NCI-H774 (cell line): ENCODE measurements around the gene CHRNB1.
A peak's percentile ranks its signal among the peaks of the same experiment; 100 is the strongest.

ENCODE experiments used
- DNase-seq: peaks from one replicate; lab custom pipeline; 2025; lab: John Stamatoyannopoulos, UW

CHRNB1 gene

DNA sequence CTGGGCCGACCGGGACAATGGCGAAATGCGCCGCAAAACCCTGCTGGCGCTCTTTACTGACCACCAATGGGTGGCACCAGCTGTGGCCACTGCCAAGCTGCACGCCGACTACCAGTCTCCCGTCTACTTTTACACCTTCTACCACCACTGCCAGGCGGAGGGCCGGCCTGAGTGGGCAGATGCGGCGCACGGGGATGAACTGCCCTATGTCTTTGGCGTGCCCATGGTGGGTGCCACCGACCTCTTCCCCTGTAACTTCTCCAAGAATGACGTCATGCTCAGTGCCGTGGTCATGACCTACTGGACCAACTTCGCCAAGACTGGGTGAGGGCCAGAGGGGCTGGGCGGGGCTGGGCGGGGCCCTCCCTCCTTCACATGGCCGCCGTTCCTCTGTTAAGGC is 29.1 kb upstream of the CHRNB1 start:
- no peak for DNase-seq

DNA sequence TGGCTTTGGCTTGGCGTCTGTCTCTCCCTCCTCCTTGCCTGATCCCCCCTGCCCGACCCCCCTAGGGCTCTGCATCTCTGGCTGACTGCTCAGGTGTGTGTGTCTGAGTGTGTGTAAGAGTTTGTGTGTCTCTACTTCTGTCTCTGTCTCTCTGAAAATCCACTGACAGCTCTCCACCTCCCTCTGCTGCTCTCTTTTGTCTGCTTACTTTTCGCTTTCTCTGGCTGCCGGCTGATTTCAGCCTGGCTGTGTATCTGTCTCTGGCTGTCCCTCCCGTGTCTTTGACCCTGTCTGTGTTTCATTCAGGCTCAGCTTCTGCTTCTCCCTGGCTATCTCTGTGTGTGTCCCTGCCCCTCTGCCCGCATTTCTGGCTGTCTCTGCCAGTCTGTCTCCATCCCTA is 28.5 kb upstream of the CHRNB1 start:
- no peak for DNase-seq

DNA sequence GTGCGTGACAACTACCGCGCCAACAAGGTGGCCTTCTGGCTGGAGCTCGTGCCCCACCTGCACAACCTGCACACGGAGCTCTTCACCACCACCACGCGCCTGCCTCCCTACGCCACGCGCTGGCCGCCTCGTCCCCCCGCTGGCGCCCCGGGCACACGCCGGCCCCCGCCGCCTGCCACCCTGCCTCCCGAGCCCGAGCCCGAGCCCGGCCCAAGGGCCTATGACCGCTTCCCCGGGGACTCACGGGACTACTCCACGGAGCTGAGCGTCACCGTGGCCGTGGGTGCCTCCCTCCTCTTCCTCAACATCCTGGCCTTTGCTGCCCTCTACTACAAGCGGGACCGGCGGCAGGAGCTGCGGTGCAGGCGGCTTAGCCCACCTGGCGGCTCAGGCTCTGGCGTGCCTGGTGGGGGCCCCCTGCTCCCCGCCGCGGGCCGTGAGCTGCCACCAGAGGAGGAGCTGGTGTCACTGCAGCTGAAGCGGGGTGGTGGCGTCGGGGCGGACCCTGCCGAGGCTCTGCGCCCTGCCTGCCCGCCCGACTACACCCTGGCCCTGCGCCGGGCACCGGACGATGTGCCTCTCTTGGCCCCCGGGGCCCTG is 27.7 kb upstream of the CHRNB1 start:
- no peak for DNase-seq

DNA sequence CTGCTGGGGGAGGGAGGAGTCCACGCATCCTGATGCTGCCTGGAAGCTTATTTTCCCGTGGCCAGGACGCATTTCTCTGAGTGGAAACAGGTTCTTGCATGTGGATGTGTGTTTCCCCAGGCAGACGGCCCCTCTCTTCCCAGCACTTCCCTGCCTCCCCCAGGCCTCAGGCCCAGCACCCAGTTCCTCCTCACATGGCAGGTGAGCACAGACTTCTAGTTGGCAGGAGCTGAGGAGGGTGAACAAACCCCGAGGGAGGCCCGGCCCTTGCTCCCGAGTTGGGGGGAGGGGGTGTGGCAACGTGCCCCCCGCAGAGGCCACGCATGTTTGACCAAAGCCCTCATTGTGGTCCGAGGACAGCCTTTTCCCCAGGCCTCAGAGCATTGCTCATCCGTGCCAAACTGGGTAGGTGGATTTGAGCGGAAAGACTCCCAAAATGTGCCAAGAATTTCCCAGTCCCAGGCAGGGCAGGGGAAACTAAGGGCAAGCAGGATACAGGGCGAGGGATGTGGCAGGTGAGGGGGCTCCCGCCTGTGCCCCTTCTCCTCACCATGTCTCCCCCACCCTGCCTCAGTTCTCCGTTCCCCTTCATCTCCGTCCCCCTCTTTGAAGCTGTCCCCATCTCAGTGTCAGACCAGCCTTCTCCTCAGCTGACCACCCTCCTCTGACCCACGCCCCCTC is 26.2 kb upstream of the CHRNB1 start:
- no peak for DNase-seq

DNA sequence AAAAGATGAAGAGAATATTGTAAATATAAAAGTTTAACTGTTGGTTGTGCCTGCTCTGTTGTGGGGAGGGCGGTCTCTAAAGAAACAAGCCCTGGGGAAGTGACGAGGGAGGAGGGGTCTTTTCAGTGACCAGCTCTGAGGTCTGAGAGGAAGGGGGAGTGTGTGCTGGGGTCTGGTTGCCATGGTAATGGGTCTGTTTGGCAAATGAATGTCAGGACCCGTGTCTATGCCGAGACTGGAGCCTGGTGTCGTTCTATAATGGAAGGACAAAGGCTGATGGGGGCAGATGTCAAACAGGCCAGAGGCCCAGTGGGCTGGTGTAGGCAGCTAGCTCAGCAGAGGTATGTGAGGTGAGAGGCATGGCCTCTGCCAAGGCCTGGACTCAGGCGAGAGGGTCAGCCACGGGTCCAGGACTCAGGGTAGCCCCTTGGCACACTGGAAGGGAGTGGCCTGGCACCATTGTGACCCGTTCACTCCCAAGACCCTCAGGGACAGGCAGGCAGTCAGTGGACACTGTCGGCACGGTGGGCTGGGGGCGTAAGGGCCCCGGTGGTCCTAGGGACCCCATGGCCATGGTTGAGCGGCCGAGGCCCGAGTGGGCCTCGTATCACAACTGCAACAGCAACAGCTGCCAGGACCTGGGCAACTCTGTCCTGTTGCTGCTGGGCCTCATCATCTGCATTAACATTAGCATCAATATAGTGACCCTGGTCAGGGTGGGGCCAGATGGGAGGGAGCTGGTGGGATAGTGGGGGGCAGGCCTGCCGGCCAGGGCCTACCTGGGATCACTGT is 24.8 kb upstream of the CHRNB1 start, which contains the start of gene SPEM1:
Gene SPEM1, plus strand, starts transcription at position 506 of the 792 bp plus-strand sequence. Its CDS starts 61 bp downstream, at position 567.
- DNase-seq, result no peak

DNA sequence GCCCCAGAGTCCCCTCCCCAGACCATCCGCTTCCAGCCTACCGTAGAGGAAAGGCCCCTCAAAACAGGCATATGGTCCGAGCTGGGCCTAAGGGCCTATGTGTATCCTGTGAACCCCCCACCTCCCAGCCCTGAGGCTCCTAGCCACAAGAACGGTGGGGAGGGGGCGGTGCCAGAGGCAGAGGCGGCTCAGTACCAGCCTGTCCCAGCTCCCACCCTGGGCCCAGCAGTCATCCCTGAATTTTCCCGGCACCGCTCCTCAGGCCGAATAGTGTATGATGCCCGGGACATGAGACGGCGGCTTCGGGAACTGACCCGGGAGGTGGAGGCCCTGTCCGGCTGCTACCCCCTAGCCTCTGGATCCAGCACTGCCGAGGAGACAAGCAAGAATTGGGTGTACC is 23.7 kb upstream of the CHRNB1 start:
- DNase-seq, result no peak

DNA sequence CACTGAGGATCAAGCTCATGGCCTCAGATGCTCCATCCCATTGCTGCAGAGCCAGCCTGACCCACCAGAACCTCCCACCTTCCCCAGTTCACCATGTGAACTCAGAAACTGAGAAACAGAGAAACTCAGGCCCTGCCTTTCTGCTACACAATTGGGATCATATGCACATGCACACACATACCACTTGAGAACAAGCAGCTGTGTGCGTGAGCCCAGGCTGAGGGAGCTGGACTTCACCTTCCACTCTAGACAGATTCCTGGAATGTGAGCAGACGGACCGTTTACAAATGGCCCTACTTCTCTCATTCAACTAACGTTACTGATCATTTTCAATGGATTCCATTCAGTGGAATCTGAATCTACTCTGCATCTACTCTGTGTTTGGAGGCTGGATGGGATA is 21.2 kb upstream of the CHRNB1 start:
- no peak for DNase-seq

DNA sequence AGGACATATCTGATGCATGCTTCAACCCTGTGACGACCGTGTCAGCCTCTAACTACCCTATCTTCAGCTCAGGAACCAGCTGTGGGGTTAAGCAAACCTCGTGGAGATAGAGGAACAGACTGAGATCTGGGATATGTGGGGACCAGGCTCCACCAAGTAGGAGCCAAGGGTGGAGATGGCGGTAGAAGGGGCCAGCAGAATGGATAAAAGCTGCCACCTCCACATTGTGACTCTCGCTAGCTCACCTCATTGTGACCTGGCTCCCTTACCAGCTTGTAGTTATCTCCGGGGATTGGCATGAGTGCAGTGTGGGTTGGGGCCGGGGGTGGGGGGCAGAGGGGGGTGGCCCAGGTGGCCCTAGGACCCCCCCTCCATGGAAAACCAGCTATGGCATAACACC is 19.5 kb upstream of the CHRNB1 start, which contains the start of gene SPEM2:
Gene SPEM2, plus strand, starts transcription at position 301 of the 400 bp plus-strand sequence. Its CDS starts 73 bp downstream, at position 374.
- DNase-seq, result no peak

DNA sequence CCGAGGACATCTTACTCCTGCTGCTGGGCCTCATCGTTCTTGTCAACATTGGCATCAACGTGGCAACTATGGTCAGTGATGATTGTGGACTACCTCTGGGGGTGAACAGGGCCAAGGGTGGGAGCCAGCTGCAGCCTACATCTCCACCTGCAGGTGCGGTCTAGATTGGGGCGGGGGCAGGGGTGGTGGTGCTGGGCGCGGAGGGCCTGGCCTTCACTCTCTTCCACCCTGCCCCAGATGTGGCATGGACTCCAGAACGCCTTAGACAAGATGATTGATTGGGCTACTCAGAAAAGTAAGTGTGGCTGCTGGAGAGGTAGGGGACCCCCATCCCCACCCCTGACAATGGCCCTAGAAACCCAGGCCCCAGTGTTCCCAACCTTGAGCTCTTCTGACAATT is 19.1 kb upstream of the CHRNB1 start:
- no peak for DNase-seq

DNA sequence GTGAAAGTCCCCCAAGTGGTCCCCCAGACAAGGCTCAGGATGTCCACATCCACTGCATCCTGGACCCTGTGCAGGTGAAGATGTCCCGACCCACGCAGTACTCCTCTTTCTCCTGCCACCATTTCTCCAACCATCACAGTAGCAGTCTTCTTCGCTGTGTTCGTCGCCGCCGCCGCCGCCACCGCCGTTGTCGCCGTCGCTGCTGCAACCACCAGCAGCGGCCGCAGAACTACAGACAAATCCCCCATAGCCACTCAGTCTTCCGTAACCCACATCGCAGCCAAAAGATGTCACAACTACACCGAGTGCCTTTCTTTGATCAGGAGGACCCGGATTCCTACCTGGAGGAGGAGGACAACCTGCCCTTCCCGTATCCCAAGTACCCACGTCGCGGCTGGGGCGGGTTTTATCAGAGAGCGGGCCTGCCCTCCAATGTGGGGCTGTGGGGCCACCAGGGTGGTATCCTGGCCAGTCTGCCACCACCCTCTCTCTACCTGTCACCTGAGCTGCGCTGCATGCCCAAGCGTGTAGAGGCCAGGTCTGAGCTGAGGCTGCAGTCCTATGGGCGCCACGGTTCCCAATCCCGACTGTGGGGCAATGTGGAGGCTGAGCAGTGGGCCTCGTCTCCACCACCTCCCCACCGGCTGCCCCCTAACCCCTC is 18.5 kb upstream of the CHRNB1 start:
- DNase-seq, result no peak

DNA sequence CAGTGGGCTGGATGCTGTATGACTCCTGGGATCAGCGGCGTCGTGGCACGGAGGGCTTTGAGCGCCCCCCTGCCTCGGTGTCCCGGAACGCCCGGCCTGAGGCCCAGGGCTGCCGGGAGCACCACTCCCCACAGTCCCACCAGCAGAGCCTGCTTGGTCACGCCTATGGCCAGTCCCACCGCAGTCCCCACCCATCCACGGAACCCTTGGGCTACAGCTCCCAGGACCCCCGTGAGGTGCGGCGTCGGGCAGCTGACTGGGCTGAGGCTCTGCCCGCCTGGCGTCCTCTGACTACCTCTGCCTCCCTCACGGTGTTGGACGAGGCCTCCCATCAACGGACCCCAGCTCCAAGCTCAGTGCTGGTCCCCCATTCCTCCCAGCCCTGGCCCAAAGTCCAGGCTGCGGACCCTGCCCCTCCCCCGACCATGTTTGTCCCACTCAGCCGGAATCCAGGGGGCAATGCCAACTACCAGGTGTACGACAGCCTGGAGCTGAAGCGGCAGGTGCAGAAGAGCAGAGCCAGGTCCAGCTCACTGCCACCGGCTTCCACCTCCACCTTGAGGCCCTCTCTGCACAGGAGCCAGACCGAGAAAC is 17.9 kb upstream of the CHRNB1 start:
- no peak for DNase-seq

DNA sequence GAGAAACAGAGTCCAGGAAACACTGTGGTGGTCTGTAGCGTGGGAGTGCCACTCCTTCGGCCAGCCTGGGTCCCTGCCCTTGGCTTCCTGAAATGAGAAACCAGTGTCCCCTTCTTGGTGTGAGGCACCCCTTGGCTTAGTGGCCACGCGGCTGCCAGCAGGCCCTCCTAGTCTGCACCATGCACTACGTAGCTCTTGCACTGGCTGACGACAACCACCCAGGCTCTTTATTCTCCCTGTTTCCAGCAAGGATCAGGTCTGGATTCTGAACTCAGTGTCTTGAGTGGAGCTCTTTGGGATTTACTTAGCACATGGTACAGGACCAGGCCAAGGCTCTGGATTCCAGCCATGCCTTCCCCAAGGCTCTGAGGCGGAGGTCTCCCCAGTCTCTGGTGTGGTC is 17.3 kb upstream of the CHRNB1 start:
- DNase-seq, result no peak

DNA sequence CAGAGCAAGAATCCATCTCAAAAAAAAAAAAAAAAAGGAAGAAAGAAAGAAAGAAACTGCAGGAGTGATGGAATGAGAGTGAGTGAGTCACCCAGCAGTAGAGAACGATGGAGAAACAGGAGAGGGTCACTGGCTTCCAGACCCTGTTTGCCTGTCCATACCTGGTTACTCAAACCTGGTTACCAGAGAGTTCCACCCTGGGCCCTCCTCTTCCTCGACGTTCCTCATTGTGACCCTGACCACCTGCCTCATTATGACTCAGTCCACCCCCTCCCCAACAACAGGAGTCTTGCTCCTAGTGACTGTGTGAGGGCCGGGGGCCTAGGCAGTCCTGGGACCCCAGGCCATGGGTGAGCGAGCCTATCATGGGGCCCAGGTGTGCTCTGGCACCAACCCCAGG is 16.3 kb upstream of the CHRNB1 start, which contains the start of gene SPEM3:
Gene SPEM3, plus strand, starts transcription at position 301 of the 400 bp plus-strand sequence. Its CDS starts 46 bp downstream, at position 347.
- DNase-seq, result no peak

DNA sequence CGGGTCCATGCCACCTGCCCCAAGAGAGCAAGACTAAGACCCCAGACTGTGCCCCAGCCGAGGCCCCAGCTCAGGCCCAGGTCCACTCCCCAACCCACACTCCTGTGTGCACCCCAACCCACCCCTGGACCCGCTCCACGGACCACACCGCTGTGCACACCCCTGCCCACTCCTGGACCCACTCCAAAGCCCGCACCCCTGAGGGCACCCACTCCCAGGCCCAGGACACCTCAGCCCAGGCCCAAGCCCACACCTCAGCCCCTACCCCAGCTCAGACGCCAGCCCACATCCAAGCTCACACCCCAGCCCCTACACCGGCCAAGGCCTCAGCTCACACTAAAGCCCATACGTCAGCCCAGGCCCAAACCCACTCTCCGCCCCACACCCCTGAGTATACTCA is 15.1 kb upstream of the CHRNB1 start:
- DNase-seq, result no peak

DNA sequence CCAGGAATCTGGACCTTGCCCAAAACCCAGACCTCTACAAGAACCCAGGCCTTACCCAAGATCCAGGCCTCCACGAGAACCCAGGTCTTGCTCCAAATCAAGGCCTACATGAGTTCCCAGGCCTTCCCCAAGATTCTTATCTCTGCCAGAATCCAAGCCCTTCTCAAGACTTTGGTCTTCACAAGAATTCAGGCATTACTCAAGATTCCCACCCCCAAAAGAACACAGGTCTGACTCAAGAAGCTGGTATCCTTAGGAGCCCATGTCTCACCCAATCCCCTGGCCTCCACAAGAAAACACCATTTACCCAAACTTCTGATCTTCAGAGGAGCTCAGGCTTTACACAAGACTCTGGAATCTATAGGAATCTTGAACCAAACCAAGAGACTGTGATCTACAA is 13.6 kb upstream of the CHRNB1 start:
- DNase-seq, result no peak

DNA sequence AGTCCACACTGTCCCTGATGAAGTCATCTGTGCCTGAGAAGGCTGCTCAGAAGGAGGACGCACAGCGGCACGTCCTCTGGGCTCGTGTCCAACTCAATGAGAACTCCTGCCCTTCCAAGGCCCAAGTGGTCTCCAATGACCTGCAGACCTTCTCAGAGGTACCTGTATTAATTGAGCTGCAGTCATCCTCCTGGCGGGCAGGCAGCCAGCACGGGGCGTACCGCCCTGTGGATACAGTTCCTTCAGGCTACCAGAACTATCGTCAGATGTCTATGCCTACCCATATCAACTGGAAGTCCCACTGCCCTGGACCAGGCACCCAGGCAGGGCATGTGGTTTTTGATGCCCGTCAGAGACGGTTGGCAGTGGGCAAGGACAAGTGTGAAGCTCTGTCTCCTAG is 12.6 kb upstream of the CHRNB1 start:
- no peak for DNase-seq

DNA sequence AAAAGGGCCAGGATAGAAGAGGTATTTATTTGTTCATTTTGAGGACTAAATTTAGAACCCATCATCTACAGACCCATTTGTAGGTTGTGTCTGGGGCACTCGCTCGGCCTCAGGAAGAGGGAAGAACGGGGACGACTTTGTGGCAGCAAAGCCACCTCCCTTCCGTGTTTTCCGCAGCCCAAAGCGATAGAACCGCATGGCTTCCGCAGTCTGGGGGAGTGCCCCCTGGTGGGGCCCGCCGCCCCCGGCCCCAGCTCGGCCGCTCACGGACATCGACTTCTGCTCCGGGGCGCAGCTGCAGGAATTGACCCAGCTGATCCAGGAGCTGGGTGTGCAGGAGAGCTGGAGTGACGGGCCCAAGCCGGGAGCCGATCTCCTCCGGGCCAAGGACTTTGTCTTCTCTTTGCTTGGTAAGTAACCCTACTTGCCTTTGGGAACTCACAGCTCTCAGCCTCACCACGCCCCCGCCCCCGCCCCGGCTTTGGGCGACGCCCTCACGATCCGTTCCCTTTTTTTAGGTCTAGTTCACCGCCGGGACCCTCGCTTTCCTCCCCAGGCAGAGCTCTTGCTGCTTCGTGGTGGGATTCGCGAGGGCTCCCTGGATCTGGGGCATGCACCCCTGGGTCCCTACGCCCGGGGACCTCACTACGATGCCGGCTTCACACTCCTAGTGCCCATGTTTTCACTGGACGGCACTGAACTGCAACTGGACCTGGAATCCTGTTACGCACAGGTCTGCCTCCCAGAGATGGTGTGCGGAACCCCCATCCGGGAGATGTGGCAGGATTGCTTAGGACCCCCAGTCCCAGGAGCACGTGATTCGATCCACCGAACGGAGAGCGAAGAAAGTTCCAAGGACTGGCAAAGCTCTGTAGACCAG is 8.9 kb upstream of the CHRNB1 start:
- DNase-seq, result no peak

DNA sequence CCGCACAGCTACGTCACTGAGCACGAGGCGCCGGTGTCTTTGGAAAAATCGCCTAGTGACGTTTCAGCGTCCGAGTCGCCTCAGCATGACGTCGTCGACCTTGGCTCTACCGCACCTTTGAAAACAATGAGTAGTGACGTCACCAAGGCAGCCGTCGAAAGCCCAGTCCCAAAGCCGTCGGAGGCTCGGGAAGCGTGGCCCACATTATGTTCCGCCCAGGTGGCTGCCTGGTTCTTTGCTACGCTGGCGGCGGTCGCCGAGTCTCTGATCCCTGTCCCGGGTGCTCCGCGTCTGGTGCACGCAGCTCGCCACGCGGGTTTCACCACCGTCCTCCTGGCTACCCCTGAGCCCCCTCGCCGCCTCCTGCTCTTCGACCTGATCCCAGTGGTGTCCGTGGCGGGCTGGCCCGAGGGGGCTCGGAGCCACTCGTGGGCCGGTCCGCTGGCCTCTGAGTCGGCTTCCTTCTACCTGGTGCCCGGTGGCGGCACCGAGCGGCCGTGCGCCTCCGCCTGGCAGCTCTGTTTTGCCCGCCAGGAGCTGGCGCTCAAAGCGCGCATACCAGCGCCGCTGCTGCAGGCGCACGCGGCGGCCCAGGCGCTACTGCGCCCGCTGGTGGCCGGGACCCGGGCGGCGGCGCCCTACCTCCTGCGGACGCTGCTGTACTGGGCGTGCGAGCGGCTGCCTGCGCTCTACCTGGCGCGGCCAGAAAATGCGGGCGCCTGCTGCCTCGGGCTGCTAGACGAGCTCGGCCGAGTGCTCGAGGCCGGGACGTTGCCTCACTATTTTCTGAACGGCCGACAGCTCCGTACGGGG is 8.1 kb upstream of the CHRNB1 start:
- peak; percentile 48 for DNase-seq

DNA sequence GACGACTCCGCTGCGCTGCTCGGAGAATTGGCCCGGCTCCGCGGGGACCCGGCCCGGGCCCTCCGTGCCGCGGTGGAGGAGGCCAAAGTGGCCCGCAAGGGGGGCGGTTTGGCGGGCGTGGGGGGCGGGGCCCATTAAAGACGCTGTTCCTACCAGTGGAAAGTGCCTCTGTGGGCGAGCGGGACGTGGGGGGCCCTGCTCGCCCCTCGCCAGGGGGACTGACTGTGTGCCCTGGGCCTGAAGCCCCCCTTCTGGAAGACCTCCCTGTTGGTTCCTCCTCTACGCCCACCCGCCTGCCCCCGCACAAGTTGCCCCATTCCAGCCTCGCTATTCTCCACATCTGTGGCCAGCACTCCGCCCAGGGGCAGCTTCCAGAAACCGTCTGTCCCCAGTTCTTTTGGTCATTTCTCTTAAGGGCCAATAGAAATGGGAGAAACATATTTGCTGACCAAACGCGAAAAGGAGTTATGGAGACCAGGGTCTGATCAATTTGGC is 7.4 kb upstream of the CHRNB1 start:
- DNase-seq, result no peak
